ENCODE results near the gene LMCD1. TPM values are rescaled to one million over a fixed set of nuclear protein-coding genes. Genes with fewer than 3 reads are reported as not detected.

Gene LMCD1
- total RNA-seq, 5 donors from 2014 or later (not counting 1 experiment from before 2014, with no cell fraction given), result 0.61 to 1.5 (median 0.63) TPM

DNA sequence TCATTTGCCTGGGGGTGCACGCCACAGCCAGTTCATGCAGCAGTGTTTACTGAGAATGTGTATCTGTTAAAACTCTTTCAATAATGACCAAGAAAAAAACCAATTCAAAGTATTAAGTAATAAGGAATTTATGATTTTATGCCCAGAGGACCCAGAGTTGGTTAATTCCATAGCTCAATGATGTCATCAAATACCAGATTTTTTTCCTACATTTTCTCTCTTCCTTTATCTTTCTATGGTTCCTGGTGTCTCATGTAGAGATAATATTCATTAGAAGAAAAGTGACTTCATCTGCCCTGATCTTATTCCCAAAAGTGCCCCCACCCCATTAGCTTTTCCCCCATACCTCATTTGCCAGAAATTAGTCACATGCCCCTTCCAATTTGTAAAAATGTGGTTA lies 44.6 kb upstream of the LMCD1 start:
- H3K4me3 Mint-ChIP-seq, result no peak overlapping the region
- DNase-seq (no peak), ATAC-seq (replicated peaks in 1 of 4) (no peak)
- ChIA-PET CTCF (no interaction called here), POLR2A (no interaction called here)
- peaks cover 0 to 2% of the 10 kb centered on the region in 2 experiments for H3K27me3 ChIP-seq (replicated peaks in 1 of 2; ENCODE audit: control insufficient read depth in 2 of 2, extremely low read depth in 1 of 2, insufficient read depth in 2 of 2, low read length in 1 of 2)
- no CpG with 5 or more reads among the region's 1 CpG for WGBS (ENCODE audit: insufficient coverage)
- H3K27ac Mint-ChIP-seq, result no peak overlapping the region
- peaks cover 3 to 4% of the 10 kb centered on the region in 2 donors for H3K27me3 Mint-ChIP-seq
- H3K9me3 Mint-ChIP-seq, result peaks cover 0 to 4% (median 0%) of the 10 kb centered on the region in 3 donors
- no peak overlapping the region for H3K27ac ChIP-seq (ENCODE audit: low read length)
- no peaks in the 10 kb centered on the region for H3K9me3 ChIP-seq
- H3K36me3 ChIP-seq (ENCODE audit: control insufficient read depth in 2 of 2, extremely low read depth in 1 of 2, insufficient read depth in 1 of 2, low read length in 1 of 2), result no peaks in the 10 kb centered on the region
- no peak overlapping the region for H3K4me3 ChIP-seq (ENCODE audit: control insufficient read depth in 1 of 2, extremely low read depth in 1 of 2, low read length in 1 of 2)
- H3K4me1 Mint-ChIP-seq, result no peaks in the 10 kb centered on the region
- no peaks in the 10 kb centered on the region for H3K36me3 Mint-ChIP-seq
- H3K4me1 ChIP-seq (ENCODE audit: control insufficient read depth in 1 of 2, extremely low read depth in 1 of 2, insufficient read depth in 2 of 2, low read length in 2 of 2), result no peaks in the 10 kb centered on the region

DNA sequence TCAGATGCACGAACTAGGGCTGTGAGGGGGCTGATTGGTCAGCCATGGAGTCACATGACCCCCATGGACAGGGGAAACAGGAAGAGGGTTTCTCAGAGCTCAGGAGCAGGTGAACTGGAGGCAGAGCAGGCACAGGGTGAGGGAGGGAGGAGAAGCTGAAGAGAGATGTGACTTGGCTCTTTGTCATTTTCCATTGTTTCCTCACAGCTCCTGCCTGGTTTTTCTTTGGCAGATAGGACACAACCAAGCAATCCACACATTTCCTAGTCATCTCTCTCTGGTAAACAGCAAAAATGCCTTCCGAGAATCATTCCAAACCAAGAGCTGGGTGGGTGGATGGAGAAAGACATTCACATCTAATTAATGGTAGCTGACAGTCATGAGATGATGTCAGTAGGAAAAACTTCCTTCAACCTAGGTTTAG lies 43.4 kb upstream of the LMCD1 start:
- Mint-ChIP-seq H3K27me3 (peaks cover 4 to 6% of the 10 kb centered on the region in 2 donors), H3K4me1 (no peaks in the 10 kb centered on the region), H3K27ac (no peak overlapping the region), H3K9me3 (peaks cover 0 to 4% (median 0%) of the 10 kb centered on the region in 3 donors), H3K4me3 (no peak overlapping the region), H3K36me3 (no peaks in the 10 kb centered on the region)
- Histone ChIP-seq H3K4me1 (ENCODE audit: control insufficient read depth in 1 of 2, extremely low read depth in 1 of 2, insufficient read depth in 2 of 2, low read length in 2 of 2) (no peaks in the 10 kb centered on the region), H3K36me3 (ENCODE audit: control insufficient read depth in 2 of 2, extremely low read depth in 1 of 2, insufficient read depth in 1 of 2, low read length in 1 of 2) (no peaks in the 10 kb centered on the region), H3K27ac (ENCODE audit: low read length) (no peak overlapping the region), H3K9me3 (no peaks in the 10 kb centered on the region), H3K4me3 (ENCODE audit: control insufficient read depth in 1 of 2, extremely low read depth in 1 of 2, low read length in 1 of 2) (no peak overlapping the region), H3K27me3 (replicated peaks in 1 of 2; ENCODE audit: control insufficient read depth in 2 of 2, extremely low read depth in 1 of 2, insufficient read depth in 2 of 2, low read length in 1 of 2) (no peaks in the 10 kb centered on the region)
- ATAC-seq (replicated peaks in 1 of 4) (no peak), DNase-seq (no peak)
- 60% methylated on average over 1 of the region's 2 CpGs for WGBS (ENCODE audit: insufficient coverage)
- POLR2A ChIA-PET, result no interaction called here
- CTCF ChIA-PET, result no interaction called here

DNA sequence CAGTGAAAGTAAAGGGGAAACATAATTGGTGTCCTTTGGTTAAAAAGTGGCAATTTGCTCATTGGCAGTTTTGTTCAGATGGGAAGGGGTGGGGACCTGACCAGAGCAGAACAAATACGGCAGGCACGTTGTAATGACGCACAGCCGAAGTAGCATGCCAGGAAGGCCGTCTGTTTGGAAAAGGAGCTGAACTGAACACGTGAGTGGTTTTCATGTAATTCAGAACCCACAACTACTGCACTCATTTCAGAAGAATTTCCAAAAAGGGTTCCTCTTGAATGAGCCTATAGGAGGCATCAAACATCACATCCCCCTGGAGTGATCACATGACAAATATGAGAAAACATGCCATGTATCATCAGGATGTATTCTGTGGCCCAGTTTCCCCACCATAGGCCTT lies 42.9 kb upstream of the LMCD1 start:
- no peak for ATAC-seq (replicated peaks in 1 of 4)

DNA sequence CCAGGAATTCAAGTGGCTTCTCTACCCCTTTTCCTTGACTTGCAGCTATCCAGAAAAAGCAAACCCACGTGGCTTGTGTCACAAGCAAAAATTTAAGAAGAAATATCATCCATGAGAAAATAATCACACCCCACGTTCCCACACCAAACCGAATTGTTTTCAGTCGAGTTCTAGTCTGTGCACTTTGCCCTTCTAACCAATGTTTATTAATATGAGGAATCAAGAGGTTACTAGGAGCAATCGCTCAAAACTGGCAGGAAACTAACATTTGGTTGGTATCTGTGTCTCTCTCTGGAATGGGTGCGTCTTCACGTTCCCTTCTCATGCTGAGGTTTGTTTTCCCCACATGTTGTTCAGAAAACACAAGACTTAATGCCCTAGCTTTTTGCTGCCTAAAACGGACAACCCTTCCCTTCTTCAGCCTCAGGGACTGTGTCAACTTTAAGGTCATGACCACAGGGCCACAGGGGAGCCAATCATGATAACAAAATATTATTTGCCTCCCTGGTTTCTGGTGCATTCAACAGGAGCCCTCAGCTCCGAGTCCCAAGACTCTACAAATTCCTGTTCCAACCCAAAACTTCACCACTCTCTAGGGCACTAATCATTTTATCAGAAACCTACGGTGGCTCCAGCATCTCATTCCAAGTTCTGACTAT lies 41.4 kb upstream of the LMCD1 start:
- Histone ChIP-seq H3K27ac (ENCODE audit: low read length) (no peak overlapping the region), H3K27me3 (replicated peaks in 1 of 2; ENCODE audit: control insufficient read depth in 2 of 2, extremely low read depth in 1 of 2, insufficient read depth in 2 of 2, low read length in 1 of 2) (no peaks in the 10 kb centered on the region), H3K4me1 (ENCODE audit: control insufficient read depth in 1 of 2, extremely low read depth in 1 of 2, insufficient read depth in 2 of 2, low read length in 2 of 2) (no peaks in the 10 kb centered on the region), H3K36me3 (ENCODE audit: control insufficient read depth in 2 of 2, extremely low read depth in 1 of 2, insufficient read depth in 1 of 2, low read length in 1 of 2) (no peaks in the 10 kb centered on the region), H3K4me3 (ENCODE audit: control insufficient read depth in 1 of 2, extremely low read depth in 1 of 2, low read length in 1 of 2) (no peak overlapping the region), H3K9me3 (no peaks in the 10 kb centered on the region)
- Mint-ChIP-seq H3K36me3 (no peaks in the 10 kb centered on the region), H3K4me3 (no peak overlapping the region), H3K27me3 (peaks cover 6 to 8% of the 10 kb centered on the region in 2 donors), H3K4me1 (no peaks in the 10 kb centered on the region), H3K9me3 (peaks cover 0 to 8% (median 0%) of the 10 kb centered on the region in 3 donors), H3K27ac (no peak overlapping the region)
- ChIA-PET POLR2A (no interaction called here), CTCF (no interaction called here)
- no peak for ATAC-seq (replicated peaks in 1 of 4)
- WGBS (ENCODE audit: insufficient coverage), result 33% methylated on average over 3 of the region's 10 CpGs
- DNase-seq, result no peak

More for the DNA sequence above, 42.9 kb upstream of the LMCD1 start:
- H3K27me3 Mint-ChIP-seq, result peaks cover 4 to 7% of the 10 kb centered on the region in 2 donors
- H3K9me3 Mint-ChIP-seq, result peaks cover 0 to 5% (median 0%) of the 10 kb centered on the region in 3 donors
- Histone ChIP-seq H3K4me3 (ENCODE audit: control insufficient read depth in 1 of 2, extremely low read depth in 1 of 2, low read length in 1 of 2) (no peak overlapping the region), H3K27me3 (replicated peaks in 1 of 2; ENCODE audit: control insufficient read depth in 2 of 2, extremely low read depth in 1 of 2, insufficient read depth in 2 of 2, low read length in 1 of 2) (no peaks in the 10 kb centered on the region), H3K4me1 (ENCODE audit: control insufficient read depth in 1 of 2, extremely low read depth in 1 of 2, insufficient read depth in 2 of 2, low read length in 2 of 2) (no peaks in the 10 kb centered on the region), H3K27ac (ENCODE audit: low read length) (no peak overlapping the region), H3K9me3 (no peaks in the 10 kb centered on the region), H3K36me3 (ENCODE audit: control insufficient read depth in 2 of 2, extremely low read depth in 1 of 2, insufficient read depth in 1 of 2, low read length in 1 of 2) (no peaks in the 10 kb centered on the region)
- no peaks in the 10 kb centered on the region for H3K4me1 Mint-ChIP-seq
- no peak overlapping the region for H3K27ac Mint-ChIP-seq
- 96% methylated on average over 4 of the region's 6 CpGs for WGBS (ENCODE audit: insufficient coverage)
- POLR2A ChIA-PET, result no interaction called here
- H3K36me3 Mint-ChIP-seq, result no peaks in the 10 kb centered on the region
- no peak for DNase-seq
- CTCF ChIA-PET, result no interaction called here
- H3K4me3 Mint-ChIP-seq, result no peak overlapping the region

DNA sequence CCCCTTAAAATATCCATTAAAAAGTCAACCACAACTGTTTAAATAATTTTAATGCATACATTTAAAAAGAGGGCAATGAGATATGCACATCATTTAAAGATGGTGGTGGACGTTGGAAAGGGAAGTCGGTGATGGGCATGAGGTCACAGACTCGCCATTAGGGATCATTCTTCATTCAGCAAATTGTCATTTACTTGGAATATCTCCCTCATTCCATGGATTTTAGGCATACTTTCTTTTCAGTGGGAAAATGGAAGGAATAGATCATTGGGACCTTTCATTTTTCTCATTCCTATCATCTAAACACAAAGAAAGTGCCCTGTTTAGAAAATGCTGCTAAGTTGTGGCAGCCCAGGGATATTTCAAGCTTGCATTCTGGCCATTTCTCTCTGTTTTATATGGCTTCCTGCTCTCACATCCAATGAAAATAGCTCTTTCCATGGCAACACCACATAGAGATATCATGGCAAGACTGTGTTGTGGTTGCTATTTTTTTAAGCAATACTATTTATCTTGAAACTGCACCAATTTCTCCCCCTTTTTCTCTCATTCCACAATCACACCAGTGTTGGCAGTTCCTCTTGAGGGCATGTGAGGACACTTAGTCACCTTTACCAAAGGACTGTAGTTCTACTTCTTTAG lies 40.7 kb upstream of the LMCD1 start:
- no peak overlapping the region for H3K4me3 ChIP-seq (ENCODE audit: control insufficient read depth in 1 of 2, extremely low read depth in 1 of 2, low read length in 1 of 2)
- DNase-seq, result no peak
- no peak overlapping the region for H3K27ac ChIP-seq (ENCODE audit: low read length)
- H3K36me3 Mint-ChIP-seq, result no peaks in the 10 kb centered on the region
- H3K4me3 Mint-ChIP-seq, result no peak overlapping the region
- ChIA-PET POLR2A (no interaction called here), CTCF (interaction anchor here in 1 of 2 donors (0.5 kb wide), 1 partner anchor 16 kb away, joined by 4 read pairs; no protein-coding TSS in a partner anchor)
- no peaks in the 10 kb centered on the region for H3K27me3 ChIP-seq (replicated peaks in 1 of 2; ENCODE audit: control insufficient read depth in 2 of 2, extremely low read depth in 1 of 2, insufficient read depth in 2 of 2, low read length in 1 of 2)
- H3K4me1 ChIP-seq (ENCODE audit: control insufficient read depth in 1 of 2, extremely low read depth in 1 of 2, insufficient read depth in 2 of 2, low read length in 2 of 2), result no peaks in the 10 kb centered on the region
- peaks cover 0 to 8% (median 0%) of the 10 kb centered on the region in 3 donors for H3K9me3 Mint-ChIP-seq
- no peaks in the 10 kb centered on the region for H3K4me1 Mint-ChIP-seq
- no peak overlapping the region for H3K27ac Mint-ChIP-seq
- no peaks in the 10 kb centered on the region for H3K36me3 ChIP-seq (ENCODE audit: control insufficient read depth in 2 of 2, extremely low read depth in 1 of 2, insufficient read depth in 1 of 2, low read length in 1 of 2)
- no peaks in the 10 kb centered on the region for H3K9me3 ChIP-seq
- ATAC-seq (replicated peaks in 1 of 4), result no peak
- no CpG with 5 or more reads among the region's 3 CpGs for WGBS (ENCODE audit: insufficient coverage)
- peaks cover 7 to 10% of the 10 kb centered on the region in 2 donors for H3K27me3 Mint-ChIP-seq

DNA sequence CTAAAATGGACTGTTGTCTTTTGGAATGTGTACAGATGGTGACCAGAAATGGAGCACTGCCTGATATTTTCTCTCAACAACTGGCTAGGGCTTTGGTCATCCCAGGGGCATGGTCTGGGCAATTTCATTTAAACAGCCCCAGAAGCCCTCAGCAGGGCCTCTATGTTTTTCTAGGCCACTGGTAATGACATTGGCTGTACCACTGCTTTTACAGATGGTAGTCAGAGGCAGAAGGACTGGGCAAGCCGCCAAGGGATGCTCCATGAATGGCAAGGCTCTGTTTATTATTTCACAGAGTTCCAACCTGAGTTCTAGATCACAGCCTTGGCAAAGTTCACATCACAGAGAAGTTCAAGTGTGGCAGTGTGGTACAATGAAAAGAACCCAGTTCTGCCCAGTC lies 37.0 kb upstream of the LMCD1 start:
- no peak overlapping the region for H3K27ac ChIP-seq (ENCODE audit: low read length)
- DNase-seq (no peak), ATAC-seq (replicated peaks in 1 of 4) (no peak)
- POLR2A ChIA-PET, result no interaction called here
- no peaks in the 10 kb centered on the region for H3K27me3 ChIP-seq (replicated peaks in 1 of 2; ENCODE audit: control insufficient read depth in 2 of 2, extremely low read depth in 1 of 2, insufficient read depth in 2 of 2, low read length in 1 of 2)
- WGBS (ENCODE audit: insufficient coverage), result no CpG with 5 or more reads among the region's 1 CpG
- no peaks in the 10 kb centered on the region for H3K9me3 ChIP-seq
- no peaks in the 10 kb centered on the region for H3K4me1 ChIP-seq (ENCODE audit: control insufficient read depth in 1 of 2, extremely low read depth in 1 of 2, insufficient read depth in 2 of 2, low read length in 2 of 2)
- peaks cover 0 to 8% (median 0%) of the 10 kb centered on the region in 3 donors for H3K9me3 Mint-ChIP-seq
- no peak overlapping the region for H3K4me3 ChIP-seq (ENCODE audit: control insufficient read depth in 1 of 2, extremely low read depth in 1 of 2, low read length in 1 of 2)
- H3K4me1 Mint-ChIP-seq, result no peaks in the 10 kb centered on the region
- no peaks in the 10 kb centered on the region for H3K36me3 Mint-ChIP-seq
- CTCF ChIA-PET, result no interaction called here
- no peak overlapping the region for H3K27ac Mint-ChIP-seq
- peaks cover 14 to 23% of the 10 kb centered on the region in 2 donors for H3K27me3 Mint-ChIP-seq
- H3K4me3 Mint-ChIP-seq, result no peak overlapping the region
- no peaks in the 10 kb centered on the region for H3K36me3 ChIP-seq (ENCODE audit: control insufficient read depth in 2 of 2, extremely low read depth in 1 of 2, insufficient read depth in 1 of 2, low read length in 1 of 2)
